Transverse colon (tissue), 3 donors: ENCODE results near the gene EEFSEC.

ENCODE experiments used
- CTCF ChIP-seq, 5 experiments: fragments of 200-600 bp in 3 of 5; fragments of 450-650 bp in 2 of 5; sonication (generic) in 3 of 5; IDR thresholded peaks; 1 replicate in 2 of 5; 2 replicates in 3 of 5; pipeline ENCODE4 v1.5.1; 2016 to 2017; ENCODE audit warnings: antibody characterized with exemption in 5 of 5, inconsistent platforms in 3 of 5, mild to moderate bottlenecking in 2 of 5, moderate library complexity in 1 of 5
- EP300 ChIP-seq: sonication (generic); formaldehyde crosslinking; IDR thresholded peaks from one replicate; pipeline ENCODE4 v1.6.1; 2017; ENCODE audit warnings: antibody characterized with exemption, low read depth

- TF ChIP-seq CTCF (IDR thresholded peaks at IDR 0.05) (no peak), EP300 (no peak)
Observed at GRCh38 chr3:128404276-128405068, 251.2 kb downstream of the EEFSEC start.
